ENCODE measurements around the gene COL8A1. TPM values are rescaled to one million over a fixed set of nuclear protein-coding genes. Genes with fewer than 3 reads are reported as not detected.

The COL8A1 gene
- total and polyA plus RNA-seq, 7 experiments from 2014 or later, result 0.13 to 0.24 (median 0.14) TPM; not detected in 3

GRCh38 chr3:99627062-99627826, 11.2 kb upstream of the COL8A1 start:
- no peaks in the 10 kb centered on the region for H3K4me1 ChIP-seq (ENCODE audit: control insufficient read depth in 2 of 2, insufficient read depth in 2 of 2, low read length in 2 of 2)
- Mint-ChIP-seq H3K27ac (no peak overlapping the region), H3K4me3 (no peak overlapping the region), H3K9me3 (peaks cover 0 to 6% (median 0%) of the 10 kb centered on the region in 11 donors), H3K27me3 (peaks cover 0 to 17% (median 5%) of the 10 kb centered on the region in 5 donors), H3K4me1 (no peaks in the 10 kb centered on the region), H3K36me3 (no peaks in the 10 kb centered on the region)
- no peaks in the 10 kb centered on the region for H3K36me3 ChIP-seq (ENCODE audit: control insufficient read depth in 2 of 3, insufficient read depth in 3 of 3, low read length in 3 of 3)
- H3K27ac ChIP-seq (ENCODE audit: low read depth, low read length), result no peak overlapping the region
- POLR2A ChIA-PET, result no interaction called here
- ATAC-seq (no peak), DNase-seq (no peak)
- no peaks in the 10 kb centered on the region for H3K27me3 ChIP-seq (ENCODE audit: control insufficient read depth in 2 of 2, insufficient read depth in 2 of 2, low read length in 2 of 2)
- no peaks in the 10 kb centered on the region for H3K9me3 ChIP-seq (ENCODE audit: control insufficient read depth in 2 of 3, low read length in 3 of 3)
- intact Hi-C loops (cut with micrococcal nuclease), result loop anchor here in 1 of 2 donors (1.0 kb wide), 1 partner anchor 8 kb away; no protein-coding TSS in a partner anchor
- CTCF ChIA-PET, result no interaction called here
- H3K4me3 ChIP-seq (ENCODE audit: low read length), result no peak overlapping the region

GRCh38 chr3:99630815-99631214, 7.6 kb upstream of the COL8A1 start:
- Mint-ChIP-seq H3K36me3 (no peaks in the 10 kb centered on the region), H3K27me3 (peaks cover 19 to 37% (median 27%) of the 10 kb centered on the region in 5 donors), H3K4me1 (peaks cover 0 to under 1% (median 0%) of the 10 kb centered on the region in 7 donors), H3K9me3 (peaks cover 0 to 5% (median 0%) of the 10 kb centered on the region in 11 donors), H3K27ac (no peak overlapping the region), H3K4me3 (no peak overlapping the region)
- CTCF ChIA-PET, result interaction anchor here (0.5 kb wide), 1 partner anchor 956 kb away, joined by 3 read pairs; no protein-coding TSS in a partner anchor
- Histone ChIP-seq H3K9me3 (ENCODE audit: control insufficient read depth in 2 of 3, low read length in 3 of 3) (no peaks in the 10 kb centered on the region), H3K36me3 (ENCODE audit: control insufficient read depth in 2 of 3, insufficient read depth in 3 of 3, low read length in 3 of 3) (no peaks in the 10 kb centered on the region), H3K27ac (ENCODE audit: low read depth, low read length) (no peak overlapping the region), H3K4me3 (ENCODE audit: low read length) (no peak overlapping the region), H3K4me1 (ENCODE audit: control insufficient read depth in 2 of 2, insufficient read depth in 2 of 2, low read length in 2 of 2) (no peaks in the 10 kb centered on the region), H3K27me3 (ENCODE audit: control insufficient read depth in 2 of 2, insufficient read depth in 2 of 2, low read length in 2 of 2) (no peaks in the 10 kb centered on the region)
- POLR2A ChIA-PET, result no interaction called here
- DNase-seq (no peak), ATAC-seq (no peak)
- intact Hi-C loops (cut with micrococcal nuclease), result no loop called here

- no peak overlapping the region for H3K4me3 Mint-ChIP-seq
- DNase-seq (no peak), ATAC-seq (no peak)
- H3K27me3 Mint-ChIP-seq, result peaks cover 48 to 67% (median 57%) of the 10 kb centered on the region in 5 donors
- Histone ChIP-seq H3K9me3 (ENCODE audit: control insufficient read depth in 2 of 3, low read length in 3 of 3) (no peaks in the 10 kb centered on the region), H3K36me3 (ENCODE audit: control insufficient read depth in 2 of 3, insufficient read depth in 3 of 3, low read length in 3 of 3) (no peaks in the 10 kb centered on the region), H3K4me3 (ENCODE audit: low read length) (no peak overlapping the region), H3K4me1 (ENCODE audit: control insufficient read depth in 2 of 2, insufficient read depth in 2 of 2, low read length in 2 of 2) (no peaks in the 10 kb centered on the region), H3K27me3 (ENCODE audit: control insufficient read depth in 2 of 2, insufficient read depth in 2 of 2, low read length in 2 of 2) (peaks cover 0 to 7% of the 10 kb centered on the region in 2 donors), H3K27ac (ENCODE audit: low read depth, low read length) (no peak overlapping the region)
- ChIA-PET CTCF (no interaction called here), POLR2A (no interaction called here)
- peaks cover 13 to 22% (median 17%) of the 10 kb centered on the region in 7 donors for H3K4me1 Mint-ChIP-seq
- intact Hi-C loops (cut with micrococcal nuclease), result no loop called here
- H3K36me3 Mint-ChIP-seq, result peaks cover 0 to 5% (median 0%) of the 10 kb centered on the region in 5 donors
- peaks cover 0 to 6% (median 0%) of the 10 kb centered on the region in 11 donors for H3K9me3 Mint-ChIP-seq
- H3K27ac Mint-ChIP-seq, result no peak overlapping the region
Measured at GRCh38 chr3:99633887-99634558, 4.4 kb upstream of the COL8A1 start.

- peaks cover 13 to 22% (median 17%) of the 10 kb centered on the region in 7 donors for H3K4me1 Mint-ChIP-seq
- CTCF ChIA-PET, result no interaction called here
- Histone ChIP-seq H3K36me3 (ENCODE audit: control insufficient read depth in 2 of 3, insufficient read depth in 3 of 3, low read length in 3 of 3) (no peaks in the 10 kb centered on the region), H3K9me3 (ENCODE audit: control insufficient read depth in 2 of 3, low read length in 3 of 3) (no peaks in the 10 kb centered on the region), H3K27me3 (ENCODE audit: control insufficient read depth in 2 of 2, insufficient read depth in 2 of 2, low read length in 2 of 2) (peaks cover 0 to 7% of the 10 kb centered on the region in 2 donors), H3K4me1 (ENCODE audit: control insufficient read depth in 2 of 2, insufficient read depth in 2 of 2, low read length in 2 of 2) (no peaks in the 10 kb centered on the region), H3K4me3 (ENCODE audit: low read length) (no peak overlapping the region), H3K27ac (ENCODE audit: low read depth, low read length) (no peak overlapping the region)
- no peak overlapping the region for H3K27ac Mint-ChIP-seq
- peaks cover 56 to 74% (median 64%) of the 10 kb centered on the region in 5 donors for H3K27me3 Mint-ChIP-seq
- H3K4me3 Mint-ChIP-seq, result no peak overlapping the region
- DNase-seq (no peak), ATAC-seq (no peak)
- intact Hi-C loops (cut with micrococcal nuclease), result loop anchor here in 1 of 2 donors (1.0 kb wide), 1 partner anchor 8 kb away; no protein-coding TSS in a partner anchor
- H3K36me3 Mint-ChIP-seq, result peaks cover 0 to 5% (median 0%) of the 10 kb centered on the region in 5 donors
- POLR2A ChIA-PET, result no interaction called here
- H3K9me3 Mint-ChIP-seq, result peaks cover 0 to 6% (median 0%) of the 10 kb centered on the region in 11 donors
Measured at GRCh38 chr3:99634881-99635280, 3.5 kb upstream of the COL8A1 start.

- H3K9me3 ChIP-seq (ENCODE audit: control insufficient read depth in 2 of 3, low read length in 3 of 3), result no peaks in the 10 kb centered on the region
- POLR2A ChIA-PET, result no interaction called here
- H3K4me1 Mint-ChIP-seq, result peaks cover 13 to 22% (median 17%) of the 10 kb centered on the region in 7 donors
- H3K36me3 Mint-ChIP-seq, result peaks cover 0 to 5% (median 0%) of the 10 kb centered on the region in 5 donors
- no peak for DNase-seq
- no peak overlapping the region for H3K27ac ChIP-seq (ENCODE audit: low read depth, low read length)
- intact Hi-C loops (cut with micrococcal nuclease), result loop anchor here in 1 of 2 donors (1.0 kb wide), 1 partner anchor 8 kb away; no protein-coding TSS in a partner anchor
- H3K9me3 Mint-ChIP-seq, result peaks cover 0 to 6% (median 0%) of the 10 kb centered on the region in 11 donors
- no peaks in the 10 kb centered on the region for H3K36me3 ChIP-seq (ENCODE audit: control insufficient read depth in 2 of 3, insufficient read depth in 3 of 3, low read length in 3 of 3)
- H3K4me1 ChIP-seq (ENCODE audit: control insufficient read depth in 2 of 2, insufficient read depth in 2 of 2, low read length in 2 of 2), result no peaks in the 10 kb centered on the region
- peaks cover 0 to 7% of the 10 kb centered on the region in 2 donors for H3K27me3 ChIP-seq (ENCODE audit: control insufficient read depth in 2 of 2, insufficient read depth in 2 of 2, low read length in 2 of 2)
- no peak overlapping the region for H3K27ac Mint-ChIP-seq
- ATAC-seq, result no peak
- CTCF ChIA-PET, result no interaction called here
- no peak overlapping the region for H3K4me3 Mint-ChIP-seq
- H3K27me3 Mint-ChIP-seq, result peaks cover 61 to 79% (median 66%) of the 10 kb centered on the region in 5 donors
- H3K4me3 ChIP-seq (ENCODE audit: low read length), result no peak overlapping the region
Measured at GRCh38 chr3:99635348-99635747, 3.0 kb upstream of the COL8A1 start.

GRCh38 chr3:99637016-99637367, 1.4 kb upstream of the COL8A1 start:
- Histone ChIP-seq H3K36me3 (ENCODE audit: control insufficient read depth in 2 of 3, insufficient read depth in 3 of 3, low read length in 3 of 3) (no peaks in the 10 kb centered on the region), H3K27ac (ENCODE audit: low read depth, low read length) (no peak overlapping the region), H3K27me3 (ENCODE audit: control insufficient read depth in 2 of 2, insufficient read depth in 2 of 2, low read length in 2 of 2) (peaks cover 0 to 7% of the 10 kb centered on the region in 2 donors), H3K4me3 (ENCODE audit: low read length) (no peak overlapping the region), H3K9me3 (ENCODE audit: control insufficient read depth in 2 of 3, low read length in 3 of 3) (no peaks in the 10 kb centered on the region), H3K4me1 (ENCODE audit: control insufficient read depth in 2 of 2, insufficient read depth in 2 of 2, low read length in 2 of 2) (no peaks in the 10 kb centered on the region)
- peaks cover 13 to 22% (median 17%) of the 10 kb centered on the region in 7 donors for H3K4me1 Mint-ChIP-seq
- H3K4me3 Mint-ChIP-seq, result peak overlapping the region in 3 of 10 donors; percentile 42 to 54 (median 45)
- no peak for DNase-seq
- ATAC-seq, result no peak
- ChIA-PET CTCF (interaction anchor here (0.6 kb wide), 1 partner anchor 10 kb away, joined by 4 read pairs; no protein-coding TSS in a partner anchor), POLR2A (no interaction called here)
- H3K36me3 Mint-ChIP-seq, result peaks cover 0 to 5% (median 0%) of the 10 kb centered on the region in 5 donors
- intact Hi-C loops (cut with micrococcal nuclease), result no loop called here
- peaks cover 67 to 83% (median 78%) of the 10 kb centered on the region in 5 donors for H3K27me3 Mint-ChIP-seq
- no peak overlapping the region for H3K27ac Mint-ChIP-seq
- peaks cover 0 to 5% (median 0%) of the 10 kb centered on the region in 11 donors for H3K9me3 Mint-ChIP-seq
